Neural progenitor cell (in vitro differentiated cells): ENCODE results near the gene THRA. TPM values are rescaled to one million over a fixed set of nuclear protein-coding genes. Genes with fewer than 3 reads are reported as not detected.

Experiments used
- DNase-seq: peaks from one replicate; pipeline ENCODE4 v3.0.0-alpha.2; 2016; ENCODE audit warnings: low spot score
- H2AFZ ChIP-seq: fragments of 200-600 bp; sonication (generic); replicated peaks from 2 replicates; pipeline ENCODE4 v1.6.1; 2016; ENCODE audit warnings: antibody characterized with exemption
- H3F3A ChIP-seq: fragments of 200-600 bp; sonication (generic); 2 replicates; pipeline ENCODE4 v1.6.1; 2016; ENCODE audit warnings: antibody characterized with exemption, low read depth
- H3K27ac ChIP-seq: fragments of 200-600 bp; sonication (generic); 2 replicates; pipeline ENCODE4 v1.5.1; 2016; ENCODE audit warnings: mild to moderate bottlenecking
- H3K27me3 ChIP-seq: fragments of 200-600 bp; sonication (generic); 2 replicates; pipeline ENCODE4 v1.6.1; 2016; ENCODE audit warnings: mild to moderate bottlenecking, moderate library complexity
- H3K36me3 ChIP-seq: fragments of 200-600 bp; sonication (generic); 2 replicates; pipeline ENCODE4 v1.5.1; 2016
- H3K4me1 ChIP-seq: fragments of 200-600 bp; sonication (generic); 2 replicates; pipeline ENCODE4 v1.6.1; 2016; ENCODE audit warnings: mixed run types
- H3K4me2 ChIP-seq: fragments of 200-600 bp; sonication (generic); 2 replicates; pipeline ENCODE4 v1.6.1; 2016
- H3K4me3 ChIP-seq: fragments of 200-600 bp; sonication (generic); 2 replicates; pipeline ENCODE4 v1.5.1; 2016
- H3K79me2 ChIP-seq: fragments of 200-600 bp; sonication (generic); 2 replicates; pipeline ENCODE4 v1.6.1; 2016; ENCODE audit warnings: low read depth
- H3K9ac ChIP-seq: fragments of 200-600 bp; sonication (generic); 2 replicates; pipeline ENCODE4 v1.6.1; 2016
- H3K9me3 ChIP-seq: fragments of 200-600 bp; sonication (generic); 2 replicates; pipeline ENCODE4 v1.5.1; 2016; ENCODE audit warnings: low read depth
- H4K20me1 ChIP-seq: fragments of 200-600 bp; sonication (generic); 2 replicates; pipeline ENCODE4 v1.6.1; 2016; ENCODE audit warnings: low read depth
- H3K27ac Mint-ChIP-seq: 3 replicates; pipeline ENCODE4 v1.8.0; 2021; ENCODE audit warnings: mixed read lengths
- H3K27me3 Mint-ChIP-seq: 2 replicates; pipeline ENCODE4 v1.8.0; 2022; ENCODE audit warnings: low read depth, mild to moderate bottlenecking, inconsistent platforms, moderate library complexity, mixed read lengths; ENCODE audit not compliant: insufficient read depth
- H3K36me3 Mint-ChIP-seq: 3 replicates; pipeline ENCODE4 v1.8.0; 2021; ENCODE audit warnings: mixed read lengths
- H3K4me1 Mint-ChIP-seq: 3 replicates; pipeline ENCODE4 v1.8.0; 2021; ENCODE audit warnings: mixed read lengths
- H3K4me3 Mint-ChIP-seq: 3 replicates; pipeline ENCODE4 v1.8.0; 2021; ENCODE audit warnings: mild to moderate bottlenecking, moderate library complexity, mixed read lengths
- H3K9me3 Mint-ChIP-seq: 3 replicates; pipeline ENCODE4 v1.8.0; 2020; ENCODE audit warnings: mixed read lengths
- CTCF ChIP-seq: fragments of 200-600 bp; sonication (generic); IDR thresholded peaks from 2 replicates; pipeline ENCODE4 v1.5.1; 2017; ENCODE audit warnings: antibody characterized with exemption, mild to moderate bottlenecking
- EZH2 ChIP-seq: fragments of 200-600 bp; sonication (generic); IDR thresholded peaks from 2 replicates; pipeline ENCODE4 v1.6.1; 2017; ENCODE audit warnings: antibody characterized with exemption, mild to moderate bottlenecking, moderate library complexity
- EZH2phosphoT487 ChIP-seq: fragments of 200-600 bp; sonication (generic); IDR thresholded peaks from 2 replicates; pipeline ENCODE4 v1.6.1; 2017; ENCODE audit warnings: antibody characterized with exemption
- total RNA-seq: library from RNA; depleted of rRNA; stranded (reverse); fragments of >200 nt; gene quantifications from 2 replicates; pipeline ENCODE4 v1.2.3, GENCODE V29; 2015; ENCODE audit warnings: low replicate concordance

Gene THRA
- total RNA-seq, 1 donor from 2014 or later = 14.5 TPM

GRCh38 chr17:40093580-40094201, 30.9 kb downstream of the THRA start:
- H3K4me1 ChIP-seq = peaks cover 9% of the 10 kb centered on the region
- H3K27me3 ChIP-seq = no peaks in the 10 kb centered on the region
- no peak overlapping the region for H2AFZ ChIP-seq
- Mint-ChIP-seq H3K27ac (no peak overlapping the region), H3K9me3 (no peaks in the 10 kb centered on the region), H3K27me3 (peaks cover 3% of the 10 kb centered on the region), H3K4me3 (peak overlapping the region; percentile 2), H3K36me3 (peaks cover 4% of the 10 kb centered on the region), H3K4me1 (peaks cover 24% of the 10 kb centered on the region)
- no peak overlapping the region for H3K4me3 ChIP-seq
- no peak for TF ChIP-seq EZH2
- no peak for TF ChIP-seq CTCF
- no peak for TF ChIP-seq EZH2phosphoT487
- H3K9ac ChIP-seq = no peak overlapping the region
- no peak overlapping the region for H3K27ac ChIP-seq
- H3K9me3 ChIP-seq = no peaks in the 10 kb centered on the region
- peaks cover 2% of the 10 kb centered on the region for H3F3A ChIP-seq
- peak; percentile 1 for DNase-seq
- no peaks in the 10 kb centered on the region for H4K20me1 ChIP-seq
- H3K36me3 ChIP-seq = no peaks in the 10 kb centered on the region
- H3K79me2 ChIP-seq = no peaks in the 10 kb centered on the region
- no peak overlapping the region for H3K4me2 ChIP-seq

- no peak overlapping the region for H3K27ac ChIP-seq
- H3K27ac Mint-ChIP-seq = no peak overlapping the region
- no peaks in the 10 kb centered on the region for H3K9me3 ChIP-seq
- peaks cover 9% of the 10 kb centered on the region for H3F3A ChIP-seq
- H3K4me3 Mint-ChIP-seq = no peak overlapping the region
- H3K79me2 ChIP-seq = no peaks in the 10 kb centered on the region
- H3K4me1 Mint-ChIP-seq = peaks cover 32% of the 10 kb centered on the region
- H3K27me3 ChIP-seq = peaks cover 10% of the 10 kb centered on the region
- H3K9me3 Mint-ChIP-seq = no peaks in the 10 kb centered on the region
- H3K4me1 ChIP-seq = peaks cover 14% of the 10 kb centered on the region
- TF ChIP-seq EZH2phosphoT487 (no peak), EZH2 (no peak), CTCF (no peak)
- H3K36me3 Mint-ChIP-seq = peaks cover 4% of the 10 kb centered on the region
- H3K9ac ChIP-seq = no peak overlapping the region
- H3K36me3 ChIP-seq = no peaks in the 10 kb centered on the region
- no peaks in the 10 kb centered on the region for H4K20me1 ChIP-seq
- DNase-seq = no peak
- no peak overlapping the region for H2AFZ ChIP-seq
- no peak overlapping the region for H3K4me2 ChIP-seq
- H3K4me3 ChIP-seq = no peak overlapping the region
- peaks cover 3% of the 10 kb centered on the region for H3K27me3 Mint-ChIP-seq
Observed at GRCh38 chr17:40094874-40095273, 32.1 kb downstream of the THRA start.

GRCh38 chr17:40095351-40095943, 32.7 kb downstream of the THRA start:
- Histone ChIP-seq H3K36me3 (no peaks in the 10 kb centered on the region), H3K4me2 (no peak overlapping the region), H3K79me2 (no peaks in the 10 kb centered on the region), H3K9ac (no peak overlapping the region), H4K20me1 (no peaks in the 10 kb centered on the region), H2AFZ (no peak overlapping the region), H3F3A (peaks cover 14% of the 10 kb centered on the region), H3K27me3 (peaks cover 16% of the 10 kb centered on the region), H3K9me3 (no peaks in the 10 kb centered on the region), H3K27ac (no peak overlapping the region), H3K4me1 (peaks cover 18% of the 10 kb centered on the region), H3K4me3 (no peak overlapping the region)
- Mint-ChIP-seq H3K4me3 (no peak overlapping the region), H3K4me1 (peaks cover 38% of the 10 kb centered on the region), H3K27ac (no peak overlapping the region), H3K36me3 (peaks cover 4% of the 10 kb centered on the region), H3K27me3 (peaks cover 3% of the 10 kb centered on the region), H3K9me3 (no peaks in the 10 kb centered on the region)
- TF ChIP-seq EZH2 (no peak), EZH2phosphoT487 (no peak), CTCF (no peak)
- DNase-seq = no peak
